Measurements from ENCODE around the gene NR6A1.
A peak's percentile ranks its signal among the peaks of the same experiment; 100 is the strongest.

NR6A1 gene

DNA sequence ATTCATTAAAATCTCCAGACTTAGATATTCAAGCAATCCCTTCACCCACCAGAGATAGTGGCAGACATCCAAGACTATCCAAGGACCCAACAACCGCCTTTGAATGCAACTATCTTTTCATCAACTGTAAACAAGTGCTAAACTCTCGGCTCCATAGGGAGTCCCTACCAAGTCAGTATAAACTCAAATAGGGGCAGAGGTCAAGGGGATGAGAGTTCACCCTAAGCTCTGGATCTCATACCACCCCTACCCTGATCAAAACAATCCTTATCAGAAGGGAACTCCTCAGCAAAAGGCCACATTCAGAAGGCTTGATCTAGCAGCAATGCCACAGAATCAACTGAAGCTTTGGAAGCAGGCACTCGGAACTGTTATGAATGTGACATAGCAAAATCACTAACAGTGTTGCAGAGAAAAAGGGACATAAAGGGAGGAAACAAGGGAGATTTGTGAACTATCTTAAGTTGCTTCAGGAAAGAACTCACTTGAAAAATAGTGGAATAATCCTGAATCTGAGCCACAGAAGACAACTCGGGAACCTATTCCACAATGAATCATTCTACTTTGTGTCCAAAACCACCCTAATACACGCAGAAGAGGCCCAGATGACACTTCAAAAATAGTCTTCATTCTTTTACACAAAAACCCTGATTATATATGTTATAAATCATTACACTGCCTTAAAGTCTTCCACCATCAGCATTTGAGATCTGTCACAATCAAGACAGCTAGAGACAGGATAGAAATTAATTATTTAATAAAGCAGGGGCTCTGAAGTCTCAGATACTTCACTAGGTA, 49.8 kb downstream of the NR6A1 start:
- DNase-seq: no peak

- no peak for DNase-seq
Measured at GRCh38 chr9:124720429-124721108, 50.5 kb downstream of the NR6A1 start.

DNA sequence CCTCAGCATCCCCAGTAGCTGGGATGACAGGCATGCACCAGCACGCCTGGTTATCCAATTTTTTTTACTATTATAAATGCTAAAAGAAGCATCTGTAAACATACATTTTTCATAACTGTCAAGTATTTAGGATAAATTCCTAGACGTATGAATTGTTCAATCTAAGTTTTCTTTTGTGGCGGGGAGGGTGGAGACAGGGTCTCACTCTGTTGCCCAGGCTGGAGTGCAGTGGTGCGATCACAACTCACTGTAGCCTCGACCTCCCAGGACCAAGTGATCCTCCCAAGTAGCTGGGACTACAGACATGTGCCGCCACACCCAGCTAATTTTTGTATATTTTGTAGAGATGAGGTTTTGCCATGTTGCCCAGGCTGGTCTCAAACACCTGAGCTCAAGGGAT, 52.2 kb downstream of the NR6A1 start:
- DNase-seq: no peak

DNA sequence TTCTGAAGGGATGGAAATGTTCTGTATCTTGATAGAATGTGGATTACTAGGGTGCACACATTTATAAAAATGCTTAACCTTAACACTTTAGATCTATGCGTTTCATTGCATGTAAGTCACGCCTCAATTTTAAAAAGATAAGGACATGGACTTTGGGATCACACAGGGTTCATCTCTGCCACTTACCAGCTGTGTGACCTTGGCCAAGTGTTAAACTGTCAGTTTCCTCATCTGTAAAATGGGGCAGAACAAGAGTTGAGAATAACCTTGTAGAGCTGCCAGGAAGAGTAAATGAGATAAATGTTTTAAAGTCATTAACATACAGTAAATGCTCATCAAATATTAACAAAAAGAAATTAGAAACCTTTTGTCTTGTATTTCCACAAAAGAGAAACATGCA, 53.5 kb downstream of the NR6A1 start:
- DNase-seq: no peak

GRCh38 chr9:124716808-124717207, 54.3 kb downstream of the NR6A1 start:
- DNase-seq: peak; percentile 51

- no peak for DNase-seq
Measured at GRCh38 chr9:124710766-124711165, 60.3 kb downstream of the NR6A1 start.

- DNase-seq: no peak
Measured at GRCh38 chr9:124709292-124709690, 61.8 kb downstream of the NR6A1 start.

DNA sequence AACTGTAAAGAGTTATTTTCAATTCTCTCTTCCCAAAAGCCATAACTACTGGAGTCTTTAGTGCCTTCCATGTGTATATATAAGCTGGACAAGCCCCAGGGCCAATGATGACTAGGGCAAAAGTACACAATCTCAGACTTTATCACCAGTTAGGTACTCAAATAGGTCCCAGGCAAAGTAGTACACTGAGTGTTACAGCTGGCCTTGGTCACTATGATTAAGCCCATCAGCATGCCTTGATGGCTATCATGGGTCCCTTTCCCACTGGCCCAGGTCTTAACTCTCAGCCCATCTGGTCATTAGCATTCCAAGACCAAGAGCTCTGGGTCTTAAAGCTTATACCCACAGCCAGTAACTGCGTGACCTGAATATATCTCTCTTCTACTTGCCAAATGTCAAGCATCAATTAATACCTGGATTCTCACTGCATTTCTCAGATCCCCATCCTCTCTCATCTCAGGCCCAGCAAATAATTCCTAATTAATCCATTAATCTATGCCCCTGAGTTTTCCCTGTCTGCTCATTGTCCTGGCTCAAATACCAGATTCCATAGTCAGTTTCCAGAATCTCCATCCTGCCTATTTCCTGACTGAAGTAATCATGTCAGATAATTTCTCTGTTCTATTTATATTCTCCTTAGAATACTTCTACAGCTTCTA, 62.3 kb downstream of the NR6A1 start:
- DNase-seq: no peak

GRCh38 chr9:124708074-124708473, 63.0 kb downstream of the NR6A1 start:
- no peak for DNase-seq

GRCh38 chr9:124707666-124708065, 63.4 kb downstream of the NR6A1 start:
- no peak for DNase-seq

DNA sequence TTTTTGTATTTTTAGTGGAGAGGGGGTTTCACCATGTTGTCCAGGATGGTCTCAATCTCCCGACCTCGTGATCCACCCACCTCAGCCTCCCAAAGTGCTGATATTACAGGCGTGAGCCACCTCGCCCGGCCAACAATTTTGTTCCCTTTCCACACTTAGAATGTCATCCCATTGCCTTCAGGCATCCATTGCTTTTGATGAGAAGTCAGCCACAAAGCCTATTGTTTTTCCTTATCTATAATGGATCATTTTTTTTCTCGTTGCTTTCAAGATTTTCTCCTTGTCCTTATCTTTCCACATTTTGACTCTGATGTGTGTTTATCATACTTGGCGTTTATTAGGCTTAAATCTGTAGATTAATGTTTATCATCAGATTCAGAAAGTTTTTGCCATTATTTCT, 64.4 kb downstream of the NR6A1 start:
- DNase-seq: no peak

GRCh38 chr9:124699575-124699974, 71.5 kb downstream of the NR6A1 start:
- no peak for DNase-seq

GRCh38 chr9:124698265-124698664, 72.8 kb downstream of the NR6A1 start:
- no peak for DNase-seq

GRCh38 chr9:124697326-124698200, 73.5 kb downstream of the NR6A1 start:
- no peak for DNase-seq

DNA sequence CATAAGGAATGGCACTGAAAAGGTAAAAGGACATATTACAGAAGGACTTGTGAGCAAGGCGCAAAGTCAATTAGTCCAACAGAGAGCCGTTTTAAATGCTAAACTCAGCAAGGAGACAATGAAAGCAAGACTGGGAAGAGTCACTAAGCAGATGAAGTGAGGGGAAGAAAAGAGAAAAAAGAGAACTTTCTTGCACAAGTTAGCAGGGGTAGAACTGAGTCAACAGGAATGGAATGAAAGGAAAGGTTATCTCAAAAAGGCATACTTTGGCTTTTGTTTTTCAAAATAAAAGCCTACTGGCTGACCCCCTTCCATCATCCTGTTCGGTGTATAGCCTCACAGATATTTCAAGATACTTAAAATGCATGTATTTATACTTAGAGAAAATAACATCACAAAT, 75.0 kb downstream of the NR6A1 start:
- DNase-seq: no peak

GRCh38 chr9:124695280-124695890, 75.7 kb downstream of the NR6A1 start:
- no peak for DNase-seq

DNA sequence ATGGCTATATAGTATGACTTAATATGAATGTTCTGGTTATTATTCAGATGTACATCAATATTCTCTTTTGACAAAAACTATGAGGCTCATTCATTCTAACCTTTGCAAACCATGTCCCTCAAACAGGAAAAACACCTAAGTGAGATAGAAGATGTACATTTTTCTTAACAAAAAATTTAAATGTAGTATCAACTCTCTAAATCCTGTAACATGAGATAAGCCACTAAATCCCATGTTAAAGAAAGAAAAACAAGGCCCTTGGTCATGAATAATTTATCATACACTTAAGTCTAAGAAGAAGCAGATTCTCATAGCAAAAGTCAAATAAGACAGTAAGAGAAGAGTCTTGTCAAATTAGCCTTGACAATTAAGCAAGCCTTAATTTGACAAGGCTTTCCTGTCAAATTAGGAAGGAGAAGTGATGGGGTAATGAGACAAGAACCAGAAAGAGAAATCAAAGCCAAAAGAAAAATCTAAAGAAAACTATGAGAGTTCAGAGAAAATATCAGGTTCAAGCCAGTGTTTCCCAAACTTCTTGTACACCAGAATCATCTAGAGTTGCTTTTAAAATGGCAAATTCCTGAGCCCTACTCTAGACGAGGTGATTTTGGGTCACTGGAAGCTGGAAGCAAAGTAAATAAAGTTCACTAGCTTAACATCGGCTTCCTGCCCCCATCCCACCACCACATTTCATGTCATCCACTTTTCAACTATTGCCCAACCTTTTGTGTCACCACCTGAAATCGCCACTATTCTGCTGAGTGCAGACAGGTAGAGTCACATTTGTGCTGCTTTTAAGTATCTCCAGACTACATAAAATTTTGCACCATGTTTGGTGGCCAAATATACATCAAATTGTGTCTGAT, 76.5 kb downstream of the NR6A1 start:
- no peak for DNase-seq

GRCh38 chr9:124693403-124693802, 77.7 kb downstream of the NR6A1 start:
- no peak for DNase-seq

DNA sequence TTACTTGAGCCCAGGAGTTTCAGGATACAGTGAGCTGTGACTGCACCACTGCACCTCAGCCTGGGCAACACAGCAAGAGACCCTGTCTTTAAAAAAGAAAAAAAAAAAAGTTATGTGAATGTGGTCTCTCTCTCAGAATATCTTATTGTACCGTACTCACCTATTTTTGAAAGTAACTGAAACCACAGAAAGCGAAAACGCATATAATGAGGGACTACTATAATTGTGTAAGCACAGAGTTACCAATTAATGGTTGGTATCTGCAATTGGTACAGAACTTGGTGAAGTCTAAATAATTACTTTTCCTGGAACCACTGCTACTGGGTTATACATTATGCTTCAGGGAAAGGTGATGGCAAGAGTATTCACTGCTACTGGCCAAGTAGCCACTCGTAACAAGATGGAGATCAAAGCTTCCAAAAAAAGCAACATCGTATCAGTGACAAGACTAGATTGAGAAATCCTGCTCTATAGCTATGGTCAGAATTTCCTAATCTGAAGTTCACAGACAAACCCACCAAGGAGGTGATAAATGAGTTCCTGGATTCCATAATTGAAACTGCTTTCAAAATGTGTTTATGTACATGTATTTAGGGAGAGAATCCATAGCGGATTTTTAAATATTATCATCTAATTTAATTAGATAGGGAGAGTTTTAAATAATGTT, 82.7 kb downstream of the NR6A1 start:
- DNase-seq: no peak

GRCh38 chr9:124686918-124687317, 84.2 kb downstream of the NR6A1 start:
- no peak for DNase-seq

DNA sequence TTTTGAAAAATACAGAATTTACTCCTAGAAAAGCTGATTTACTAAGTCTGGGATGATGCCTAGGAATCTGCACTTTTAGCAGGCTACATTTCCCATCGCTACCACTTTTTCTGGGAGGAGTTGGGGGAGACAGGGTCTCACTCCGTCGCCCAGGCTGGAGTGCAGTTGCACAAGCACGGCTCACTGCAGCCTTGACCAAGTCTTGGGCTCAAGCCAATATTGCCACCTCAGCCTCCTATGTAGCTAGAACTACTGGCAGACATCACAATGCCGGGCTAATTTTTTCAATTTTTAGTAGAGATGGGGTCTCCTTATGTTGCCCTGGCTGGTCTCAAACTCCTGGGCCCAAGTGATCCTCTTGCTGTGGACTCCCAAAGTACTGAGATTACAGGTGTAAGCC, 85.9 kb downstream of the NR6A1 start:
- DNase-seq: no peak
